Suprapubic skin (tissue), 4 donors: Measurements from ENCODE around the gene TRIM49C. TPM values are rescaled to one million over a fixed set of nuclear protein-coding genes. Genes with fewer than 3 reads are reported as not detected.
"Not testable (repeated sequence)": the region's sequence is repeated elsewhere in the genome, so short reads cannot be mapped to it uniquely, and the experiment has no call there.

ENCODE experiments used
- DNase-seq, 2 donors: peaks; one replicate each; pipeline ENCODE4 v3.0.0-alpha.2; 2019; ENCODE audit warnings: low spot score in 2 of 2
- H3K27ac ChIP-seq: fragments of 200-600 bp; sonication (generic); one replicate; pipeline ENCODE4 v1.5.1; 2019
- H3K27me3 ChIP-seq: fragments of 200-600 bp; sonication (generic); one replicate; pipeline ENCODE4 v1.5.1; 2019
- H3K36me3 ChIP-seq: fragments of 200-600 bp; sonication (generic); one replicate; pipeline ENCODE4 v1.5.1; 2019
- H3K4me1 ChIP-seq: fragments of 200-600 bp; sonication (generic); one replicate; pipeline ENCODE4 v1.5.1; 2019
- H3K4me3 ChIP-seq: fragments of 200-600 bp; sonication (generic); one replicate; pipeline ENCODE4 v1.5.1; 2019; ENCODE audit warnings: mild to moderate bottlenecking
- H3K9me3 ChIP-seq: fragments of 200-600 bp; sonication (generic); one replicate; pipeline ENCODE4 v1.5.1; 2019
- WGBS: methylation state at CpG from one replicate; pipeline ENCODE4 v1.1.5; 2018; 5-methylcytosine and 5-hydroxymethylcytosine counted together
- total RNA-seq, 4 donors: library from RNA; depleted of rRNA; stranded (reverse); fragments of >200 nt; gene quantifications; one replicate each; pipeline ENCODE4 v1.1.0, GENCODE V29; 2016

TRIM49C gene, protein sequence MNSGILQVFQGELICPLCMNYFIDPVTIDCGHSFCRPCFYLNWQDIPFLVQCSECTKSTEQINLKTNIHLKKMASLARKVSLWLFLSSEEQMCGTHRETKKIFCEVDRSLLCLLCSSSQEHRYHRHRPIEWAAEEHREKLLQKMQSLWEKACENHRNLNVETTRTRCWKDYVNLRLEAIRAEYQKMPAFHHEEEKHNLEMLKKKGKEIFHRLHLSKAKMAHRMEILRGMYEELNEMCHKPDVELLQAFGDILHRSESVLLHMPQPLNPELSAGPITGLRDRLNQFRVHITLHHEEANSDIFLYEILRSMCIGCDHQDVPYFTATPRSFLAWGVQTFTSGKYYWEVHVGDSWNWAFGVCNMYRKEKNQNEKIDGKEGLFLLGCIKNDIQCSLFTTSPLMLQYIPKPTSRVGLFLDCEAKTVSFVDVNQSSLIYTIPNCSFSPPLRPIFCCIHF
- not detected for total RNA-seq

GRCh38 chr11:90030806-90031205, at the start of gene TRIM49C:
Gene TRIM49C, plus strand, starts transcription at chr11:90031106. Its CDS starts 4,106 bp downstream, at chr11:90035212.
- 78% methylated on average over 1 of the region's 2 CpGs for WGBS

DNA sequence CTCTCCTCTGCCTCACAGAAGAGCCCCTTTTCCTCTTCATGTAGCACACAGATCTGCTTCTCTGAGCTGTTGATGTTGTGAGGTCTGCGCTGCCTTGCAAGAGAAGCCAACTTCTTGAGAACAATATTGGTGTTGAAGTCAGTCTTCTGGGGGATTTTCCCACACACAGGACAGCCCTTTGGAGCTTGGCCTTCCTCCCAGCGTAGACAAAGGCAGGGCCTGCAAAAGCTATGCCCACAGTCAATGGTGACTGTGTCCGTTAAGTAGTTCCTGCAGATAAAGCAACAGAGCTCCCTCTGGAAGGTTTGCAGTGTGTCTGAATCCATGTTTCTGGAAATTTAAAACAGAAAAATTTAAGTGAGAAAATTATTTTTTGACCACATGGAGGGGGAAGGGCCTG, 6.7 kb upstream of the TRIM49C start:
- no CpG with 5 or more reads among the region's 3 CpGs for WGBS

More at GRCh38 chr11:90030806-90031205, at the start of gene TRIM49C:
- DNase-seq, H3K4me3 ChIP-seq, H3K9me3 ChIP-seq, H3K27ac ChIP-seq, H3K36me3 ChIP-seq, H3K27me3 ChIP-seq, H3K4me1 ChIP-seq: not testable (repeated sequence)

GRCh38 chr11:90051591-90052209, 20.8 kb downstream of the TRIM49C start:
- no CpG with 5 or more reads among the region's 41 CpGs for WGBS

More for the DNA sequence above, 6.7 kb upstream of the TRIM49C start:
- not testable (repeated sequence) for H3K36me3 ChIP-seq, H3K27ac ChIP-seq, DNase-seq, H3K9me3 ChIP-seq, H3K4me1 ChIP-seq, H3K27me3 ChIP-seq, H3K4me3 ChIP-seq

GRCh38 chr11:90052311-90052710, 21.4 kb downstream of the TRIM49C start:
- not testable (repeated sequence) for H3K4me3 ChIP-seq, H3K9me3 ChIP-seq, H3K27me3 ChIP-seq, H3K4me1 ChIP-seq, H3K27ac ChIP-seq, H3K36me3 ChIP-seq, DNase-seq
- whole genome bisulfite sequencing: no CpG with 5 or more reads among the region's 33 CpGs

More at GRCh38 chr11:90051591-90052209, 20.8 kb downstream of the TRIM49C start:
- H3K27ac ChIP-seq, H3K27me3 ChIP-seq, H3K36me3 ChIP-seq, DNase-seq, H3K9me3 ChIP-seq, H3K4me1 ChIP-seq, H3K4me3 ChIP-seq: not testable (repeated sequence)

- H3K36me3 ChIP-seq, H3K27ac ChIP-seq, H3K9me3 ChIP-seq, H3K27me3 ChIP-seq, H3K4me3 ChIP-seq, H3K4me1 ChIP-seq, DNase-seq: not testable (repeated sequence)
- 39% methylated on average over 12 of the region's 28 CpGs for WGBS
Observed at GRCh38 chr11:90053545-90053944, 22.6 kb downstream of the TRIM49C start.

- H3K27me3 ChIP-seq, H3K36me3 ChIP-seq, H3K27ac ChIP-seq, H3K4me1 ChIP-seq, DNase-seq, H3K9me3 ChIP-seq, H3K4me3 ChIP-seq: not testable (repeated sequence)
- WGBS: no CpG with 5 or more reads among the region's 3 CpGs
Observed at GRCh38 chr11:90085650-90086049, 54.7 kb downstream of the TRIM49C start, which contains the start of gene UBTFL1. Gene UBTFL1, plus strand, starts transcription at chr11:90085950. Its CDS starts 0 bp downstream, at chr11:90085950.

GRCh38 chr11:90088731-90089130, 57.8 kb downstream of the TRIM49C start:
- DNase-seq, H3K4me1 ChIP-seq, H3K9me3 ChIP-seq, H3K4me3 ChIP-seq, H3K36me3 ChIP-seq, H3K27me3 ChIP-seq, H3K27ac ChIP-seq: not testable (repeated sequence)
- WGBS: 65% methylated on average over 2 of the region's 2 CpGs

Other genes starting within 250 kb of the TRIM49C start
- not detected for gene TRIM49, start 222.5 kb upstream of the TRIM49C start, total RNA-seq
- not detected for gene TRIM64B, start 152.6 kb upstream of the TRIM49C start, total RNA-seq
- not detected for gene TRIM49D1, start 108.9 kb upstream of the TRIM49C start, total RNA-seq
- not detected for gene TRIM49D2, start 107.0 kb upstream of the TRIM49C start, total RNA-seq
- not detected for gene TRIM64, start 65.1 kb upstream of the TRIM49C start, total RNA-seq
- not detected for gene UBTFL1, start 54.8 kb downstream of the TRIM49C start, total RNA-seq
- gene NAALAD2, start 103.6 kb downstream of the TRIM49C start, total RNA-seq: 1 to 10 TPM in 1 of 4 donors, under 1 TPM in 1, not detected in 2; 0.57 to 9.2 TPM
- 10 to 100 TPM; 26.9 to 70.7 (median 29.8) TPM for gene CHORDC1, start 191.9 kb downstream of the TRIM49C start, total RNA-seq